HG03354 (cell line): Measurements from ENCODE around the gene ZNF579.

ENCODE experiments used
- ATAC-seq: cut with Tn5 transposase; IDR thresholded peaks from one replicate; pipeline ENCODE4 v1.9.1; 2021; ENCODE audit warnings: mild to moderate bottlenecking; ENCODE audit not compliant: unreplicated experiment, poor library complexity, severe bottlenecking

ZNF579 gene

DNA sequence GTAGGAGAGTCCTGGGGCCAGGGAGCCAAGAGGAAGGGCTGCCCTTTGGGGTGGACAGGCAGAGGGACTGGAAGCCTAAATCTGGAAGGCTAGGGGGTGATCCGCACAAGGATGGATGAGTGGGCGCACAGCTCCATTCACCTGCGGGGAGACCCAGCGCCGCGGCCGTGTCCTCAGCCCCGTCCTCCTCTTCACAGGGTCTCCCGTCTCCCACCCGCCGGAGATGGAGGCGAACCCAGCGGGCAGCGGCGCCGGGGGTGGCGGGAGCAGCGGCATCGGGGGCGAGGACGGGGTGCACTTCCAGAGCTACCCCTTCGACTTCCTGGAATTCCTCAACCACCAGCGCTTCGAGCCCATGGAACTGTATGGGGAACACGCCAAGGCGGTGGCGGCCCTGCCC is 32.7 kb upstream of the ZNF579 start:
- ATAC-seq: no peak

DNA sequence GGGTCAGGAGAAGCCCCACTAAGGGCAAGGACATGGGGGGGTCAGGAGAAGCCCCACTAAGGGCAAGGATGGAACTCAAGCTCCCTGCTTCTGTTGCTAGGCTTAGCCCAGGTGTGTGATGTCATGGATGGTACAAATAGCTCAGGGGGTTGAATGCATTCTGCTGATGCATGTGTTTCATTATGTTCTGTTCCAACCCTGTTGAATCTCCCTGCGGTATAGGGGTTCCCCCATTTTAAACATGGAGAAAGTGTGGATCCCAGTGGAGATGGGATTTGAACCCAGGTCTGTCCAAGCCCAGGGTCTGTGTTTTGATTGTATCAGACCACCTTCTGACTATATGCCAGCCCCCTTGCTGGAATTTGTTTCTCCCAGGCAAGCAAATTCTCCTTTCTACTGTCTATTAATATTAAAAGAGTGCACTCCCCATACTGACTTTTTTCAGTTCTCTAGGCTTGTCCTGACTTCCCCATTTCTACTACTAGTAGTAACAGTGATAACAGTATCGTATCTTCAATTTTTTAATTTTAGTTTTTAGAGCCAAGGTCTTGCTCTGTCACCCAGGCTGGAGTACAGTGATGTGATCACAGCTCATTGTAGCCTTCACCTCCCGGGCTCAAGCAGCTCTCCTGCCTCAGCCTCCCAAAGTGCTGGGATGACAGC is 31.5 kb upstream of the ZNF579 start:
- no peak for ATAC-seq

DNA sequence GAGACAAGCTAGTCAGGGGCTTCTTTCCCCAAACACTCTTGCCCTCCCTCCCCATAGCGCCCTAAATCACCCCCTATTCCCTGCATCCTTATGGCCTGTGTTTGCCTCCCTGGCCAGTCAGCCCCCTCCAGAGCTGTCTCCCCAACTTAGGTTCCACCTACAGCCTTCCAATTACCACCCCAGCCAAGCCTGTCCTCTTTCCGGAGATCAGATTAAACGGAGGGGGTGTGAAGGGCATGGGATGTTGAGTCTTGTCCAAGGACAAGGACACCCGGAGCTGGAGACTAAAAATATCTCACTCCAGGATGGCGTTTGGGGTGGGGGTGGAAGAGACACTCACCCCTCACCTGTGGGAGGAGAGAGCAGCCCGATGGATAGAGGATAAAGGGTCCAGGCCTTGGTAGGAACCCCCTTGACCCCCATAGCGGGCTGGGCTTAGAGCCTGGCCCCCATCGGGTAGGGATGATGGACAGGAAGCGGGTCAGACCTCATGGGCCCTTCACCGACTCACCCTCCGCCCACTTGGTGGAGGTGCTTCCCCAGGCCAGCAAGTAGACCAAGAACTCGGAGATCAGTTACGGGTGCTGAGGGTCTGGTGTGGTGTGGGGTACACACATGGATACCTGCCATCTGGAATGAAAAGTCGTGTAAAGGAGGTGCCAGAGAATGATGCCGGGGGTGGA is 30.8 kb upstream of the ZNF579 start:
- ATAC-seq: no peak

DNA sequence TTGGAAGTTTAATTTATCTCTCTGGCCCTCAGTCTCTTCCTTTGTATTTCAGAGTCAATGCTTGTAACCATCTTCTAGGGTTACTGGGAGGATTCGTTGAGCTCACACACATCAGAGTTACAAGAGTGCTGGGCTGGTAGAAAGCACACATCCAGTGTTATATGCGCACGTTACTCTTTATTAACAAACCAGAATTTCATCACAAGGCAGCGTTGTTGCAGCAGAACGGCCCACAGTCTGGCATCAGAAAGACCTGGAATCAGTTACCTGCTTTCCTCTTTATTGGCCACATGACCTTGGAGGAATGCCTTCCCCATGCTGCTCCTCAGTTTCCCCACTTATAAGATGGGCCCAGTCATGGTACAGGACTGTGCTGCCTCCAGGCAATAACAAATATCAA is 28.7 kb upstream of the ZNF579 start:
- ATAC-seq: no peak

DNA sequence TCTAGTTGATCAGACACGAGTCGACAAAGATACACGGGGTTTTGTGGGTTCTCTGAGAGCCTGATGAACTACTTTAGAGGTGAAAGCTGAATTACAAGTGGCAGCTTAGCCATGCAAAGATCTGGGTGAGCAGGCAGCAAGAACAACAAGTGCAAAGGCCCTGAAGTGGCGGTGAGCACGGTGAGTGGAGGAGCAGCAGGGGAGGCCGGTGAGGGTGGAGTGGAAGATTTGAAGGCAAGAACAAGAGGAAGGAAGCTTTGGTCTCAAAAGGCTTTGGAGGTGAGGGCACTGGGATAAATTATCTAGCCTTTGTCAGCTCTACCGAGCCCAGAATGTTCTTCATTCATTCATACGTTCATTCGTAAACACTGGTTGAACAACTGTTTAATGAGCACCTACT is 26.2 kb upstream of the ZNF579 start:
- no peak for ATAC-seq

DNA sequence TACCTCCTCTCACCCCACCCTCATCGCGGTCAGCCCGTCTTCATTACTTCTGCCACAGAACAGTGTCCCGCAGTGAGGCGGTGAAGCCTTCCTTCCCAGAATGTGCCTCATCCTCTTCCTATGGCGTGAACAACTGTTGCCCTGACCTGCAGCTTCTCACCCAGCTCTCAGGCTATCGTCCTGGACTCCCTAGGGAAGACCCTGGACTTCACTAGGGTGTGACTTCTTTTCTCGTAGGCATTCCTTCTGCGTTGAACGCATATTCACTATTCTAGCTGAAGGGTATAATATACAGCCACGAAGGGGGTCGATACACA is 25.8 kb upstream of the ZNF579 start:
- ATAC-seq: no peak

DNA sequence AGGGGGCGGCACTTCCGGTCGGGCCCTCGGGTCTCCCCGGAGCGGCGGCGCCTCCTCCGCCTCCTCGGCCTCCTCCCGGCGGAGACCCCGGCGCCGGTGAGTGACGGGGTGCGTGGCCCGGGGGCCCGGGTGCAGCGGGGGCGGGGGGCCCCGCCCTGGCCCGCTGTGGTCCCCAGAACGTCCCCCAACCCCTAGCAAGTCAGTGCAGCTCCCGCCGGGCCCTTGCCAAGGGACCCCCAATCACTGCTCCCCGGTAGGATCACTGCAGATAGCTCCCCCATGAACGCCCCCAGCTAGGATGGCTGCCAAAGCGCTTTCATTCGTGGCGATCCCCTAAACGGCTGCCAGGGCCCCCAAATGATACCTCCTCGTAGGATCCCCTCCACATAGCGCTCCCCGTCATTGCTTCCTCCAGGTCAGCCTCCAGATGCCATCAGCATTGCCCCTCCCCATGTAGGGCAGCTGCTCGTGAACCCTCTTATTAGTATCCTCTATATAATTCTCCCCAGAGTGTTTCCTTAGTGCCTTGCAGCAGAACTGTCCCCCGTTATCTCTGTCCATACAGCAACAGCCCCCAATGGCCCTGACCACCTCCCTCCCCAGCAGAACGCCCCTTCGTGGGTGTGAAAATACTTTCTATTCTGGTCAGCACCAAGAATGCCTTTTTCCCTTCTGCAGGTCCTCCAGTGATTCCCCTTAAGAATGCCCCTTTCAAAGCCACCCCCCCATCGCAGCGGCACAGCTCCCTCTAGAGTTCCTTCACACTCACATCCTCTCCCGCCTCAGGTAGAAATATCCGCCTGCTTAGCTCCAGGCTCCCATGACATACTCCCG is 25.2 kb upstream of the ZNF579 start, which contains the start of gene ZNF865:
Gene ZNF865, plus strand, starts transcription at position 11 of the 834 bp plus-strand sequence. CDS start 7,972 bp downstream, outside the sequence.
- ATAC-seq: peak; percentile 32

DNA sequence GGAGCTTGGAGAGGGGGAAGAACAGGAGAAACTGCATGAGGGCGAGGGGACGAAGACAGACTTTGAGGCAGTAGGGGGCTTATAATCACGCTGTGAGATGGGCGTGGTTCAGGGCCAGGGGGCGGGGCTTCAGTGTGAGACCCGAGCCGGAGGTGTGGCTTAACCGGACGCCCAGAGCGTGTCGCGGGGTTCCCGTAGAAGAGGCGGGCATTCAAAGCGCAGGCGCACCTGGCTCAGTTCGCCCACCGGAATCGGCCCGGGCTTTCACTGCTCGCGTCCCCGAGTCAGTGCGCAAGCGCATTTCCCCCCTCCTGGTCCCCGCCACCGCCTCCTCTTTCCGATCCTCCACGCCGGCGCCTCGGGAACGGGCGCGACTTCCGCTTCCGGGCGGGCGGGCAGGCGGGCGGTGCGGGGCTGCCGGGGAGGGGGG is 24.6 kb upstream of the ZNF579 start:
- peak; percentile 74 for ATAC-seq

DNA sequence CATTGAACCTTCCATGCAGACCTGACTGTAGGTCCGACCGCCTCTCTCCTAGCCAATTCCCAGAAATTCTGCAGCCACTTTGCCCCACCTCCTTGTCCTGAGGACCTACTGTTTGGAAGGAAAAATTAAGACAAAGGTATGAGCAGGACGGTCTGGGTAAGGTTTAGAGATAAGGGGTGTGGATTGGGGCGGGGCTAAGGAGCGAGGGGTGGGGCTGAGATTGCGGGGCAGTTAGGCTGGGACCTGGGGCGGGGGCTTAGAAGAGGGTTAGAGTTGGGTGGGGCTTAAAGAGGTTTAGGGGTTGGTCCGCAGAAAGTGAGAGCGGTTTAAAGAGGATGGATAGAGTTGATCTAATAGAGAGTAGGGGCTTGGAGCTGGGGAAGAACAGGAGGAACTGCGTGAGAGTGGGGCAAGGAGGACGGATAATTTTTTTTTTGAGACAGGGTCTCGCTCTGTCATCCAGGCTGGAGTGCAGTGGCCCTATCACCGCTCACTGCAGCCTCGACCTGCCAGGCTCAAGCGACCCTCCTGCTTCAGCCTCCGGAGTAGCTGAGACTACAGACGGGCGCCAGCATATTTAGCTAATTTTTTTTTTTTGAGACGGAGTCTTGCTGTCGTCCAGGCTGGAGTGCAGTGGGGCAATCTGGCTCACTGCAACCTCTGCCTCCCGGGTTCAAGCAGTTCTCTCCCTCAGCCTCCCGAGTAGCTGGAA is 23.1 kb upstream of the ZNF579 start:
- ATAC-seq: no peak

DNA sequence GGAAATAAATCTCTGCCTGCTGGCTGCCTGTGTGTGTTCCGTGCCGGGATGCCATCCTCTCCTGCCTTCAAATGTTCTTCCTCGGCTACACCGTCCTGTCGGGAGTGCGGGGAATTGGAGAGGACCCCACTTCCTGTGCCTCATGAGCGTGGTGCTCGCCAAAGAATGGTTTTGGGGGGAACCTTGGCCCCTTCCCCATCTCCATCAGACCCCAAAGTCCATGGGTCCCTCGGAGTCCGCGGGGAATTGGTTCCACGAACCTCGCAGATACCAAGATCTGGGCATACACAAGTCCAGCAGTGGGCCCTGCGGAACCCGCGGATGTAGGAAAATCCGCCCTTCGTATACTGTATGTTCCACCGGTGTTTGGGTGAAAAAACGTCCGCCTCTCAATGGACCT is 22.5 kb upstream of the ZNF579 start:
- no peak for ATAC-seq

DNA sequence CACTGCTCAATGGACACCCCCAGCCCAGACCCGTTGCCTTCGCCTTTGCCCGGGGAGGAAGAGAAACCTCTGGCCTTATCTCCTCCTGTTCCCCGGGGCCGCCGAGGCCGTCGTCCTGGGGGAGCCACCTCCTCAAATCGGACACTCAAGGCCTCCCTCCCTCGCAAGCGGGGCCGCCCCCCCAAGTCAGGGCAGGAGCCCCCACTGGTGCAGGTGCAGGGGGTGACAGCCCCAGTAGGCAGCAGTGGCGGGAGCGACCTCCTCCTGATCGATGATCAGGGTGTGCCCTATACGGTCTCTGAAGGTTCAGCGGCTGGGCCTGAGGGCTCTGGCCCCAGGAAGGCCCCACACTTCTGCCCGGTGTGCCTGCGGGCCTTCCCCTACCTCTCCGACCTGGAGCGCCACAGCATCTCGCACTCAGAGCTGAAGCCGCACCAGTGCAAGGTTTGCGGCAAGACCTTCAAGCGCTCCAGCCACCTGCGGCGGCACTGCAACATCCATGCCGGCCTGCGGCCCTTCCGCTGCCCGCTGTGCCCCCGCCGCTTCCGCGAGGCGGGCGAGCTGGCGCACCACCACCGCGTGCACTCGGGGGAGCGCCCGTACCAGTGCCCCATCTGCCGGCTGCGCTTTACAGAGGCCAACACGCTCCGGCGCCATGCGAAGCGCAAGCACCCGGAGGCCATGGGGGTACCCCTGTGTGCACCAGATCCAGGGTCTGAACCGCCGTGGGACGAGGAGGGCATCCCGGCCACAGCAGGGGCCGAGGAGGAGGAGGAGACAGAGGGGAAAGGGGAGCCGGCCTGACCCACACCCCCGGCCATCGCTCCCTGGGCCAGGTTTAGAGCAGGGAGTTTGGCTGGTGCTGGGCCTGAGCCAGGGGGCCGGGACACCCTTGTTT is 21.7 kb upstream of the ZNF579 start:
- ATAC-seq: no peak

DNA sequence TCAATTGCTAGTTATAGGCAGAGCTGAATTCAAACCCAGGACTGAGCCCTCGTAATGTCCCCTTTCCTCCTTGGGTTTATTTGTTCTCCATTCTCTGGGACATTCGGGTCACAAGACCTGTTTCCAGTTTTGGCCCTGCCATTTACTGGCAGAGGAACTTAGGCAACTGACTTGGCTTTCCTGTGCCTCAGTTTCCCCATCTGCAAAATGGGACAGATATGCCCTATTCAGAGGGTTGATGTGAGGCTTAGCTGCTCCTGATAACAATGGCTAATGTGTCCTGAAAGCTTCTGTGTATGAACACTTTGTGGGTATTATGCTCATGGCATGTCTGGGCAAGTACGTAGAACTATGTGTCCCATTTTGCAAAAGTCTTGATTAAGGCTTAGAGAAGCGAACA is 20.4 kb upstream of the ZNF579 start:
- no peak for ATAC-seq

DNA sequence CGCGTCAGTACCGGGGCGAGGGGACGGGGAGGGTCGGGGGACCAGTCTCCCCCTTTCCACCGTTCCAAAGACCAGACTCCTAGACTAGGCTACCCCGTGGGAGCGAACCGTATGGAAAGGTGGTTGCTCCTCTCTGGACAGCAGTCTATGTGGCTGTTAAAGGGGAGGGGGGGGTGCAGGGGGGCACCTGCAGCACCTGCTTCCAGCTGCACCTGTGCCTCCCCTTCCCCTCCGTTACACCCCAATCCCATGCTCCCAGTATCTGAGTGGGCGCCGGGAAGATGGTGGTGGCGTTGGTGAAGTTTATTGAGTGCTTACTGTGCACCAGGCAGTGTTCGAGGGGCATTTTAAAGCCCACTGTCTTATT is 20.0 kb upstream of the ZNF579 start:
- no peak for ATAC-seq

DNA sequence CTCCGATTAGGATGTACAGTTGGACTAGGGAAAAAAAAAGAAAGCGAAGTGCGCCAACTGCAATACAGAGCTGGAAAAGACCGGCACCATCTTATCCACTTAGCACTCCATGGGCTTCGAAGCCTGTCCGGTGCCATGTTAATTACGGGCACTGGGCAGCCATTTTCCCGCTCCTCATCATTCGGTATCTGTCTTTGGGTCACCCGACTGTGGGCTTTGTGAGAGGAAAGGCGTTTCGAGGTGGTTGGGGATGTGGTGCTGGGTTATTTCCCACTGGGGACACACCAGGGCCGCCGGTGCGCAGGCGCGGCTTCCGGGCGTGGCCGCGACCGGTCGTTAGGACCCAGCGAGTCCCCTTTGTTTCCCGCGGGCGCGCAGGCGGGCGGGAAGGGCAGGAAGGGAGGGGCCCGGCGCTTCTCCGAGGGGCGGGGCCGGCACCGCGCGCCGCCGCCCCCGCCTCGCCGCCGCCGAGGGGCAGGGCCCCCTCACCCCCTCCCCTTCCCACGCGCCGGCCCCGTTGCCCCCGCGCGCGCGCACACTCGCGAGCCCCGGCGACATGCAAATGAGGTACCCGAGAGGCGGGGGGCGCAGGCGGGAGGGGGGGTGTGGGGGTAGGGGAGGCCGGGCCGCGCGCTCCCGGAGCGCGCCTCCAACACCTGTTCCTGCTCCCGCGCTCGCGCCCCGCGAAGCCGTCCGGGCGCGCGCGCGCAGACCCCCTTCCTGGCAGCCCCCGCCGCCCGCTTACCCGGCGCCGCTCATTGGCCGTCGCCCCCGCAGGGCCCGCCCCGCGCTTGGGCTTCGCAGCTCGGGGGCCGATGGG is 19.4 kb upstream of the ZNF579 start, which contains the start of gene ZNF524:
Gene ZNF524, plus strand, starts transcription at position 447 of the 820 bp plus-strand sequence. CDS start 1,825 bp downstream, outside the sequence.
- ATAC-seq: peak; percentile 52

DNA sequence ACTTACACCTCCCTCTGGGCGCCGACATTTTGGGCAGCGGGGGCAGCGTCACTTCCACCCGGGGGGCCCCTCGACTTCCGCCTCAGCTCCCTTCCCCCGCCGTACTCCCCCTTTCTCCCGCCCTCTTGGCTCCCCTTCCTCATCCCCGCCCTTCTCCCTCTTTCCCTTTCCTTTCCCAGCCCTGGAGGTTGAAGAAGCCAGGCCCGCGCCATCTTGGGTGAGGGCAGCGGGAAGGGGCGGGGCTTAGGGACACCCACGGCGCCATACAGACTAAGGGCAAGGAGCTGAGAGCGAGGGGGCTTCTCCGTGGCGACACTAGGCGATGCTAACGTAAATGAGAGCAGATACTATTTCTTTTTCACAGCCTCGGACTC is 18.8 kb upstream of the ZNF579 start, which contains the start of gene FIZ1:
Gene FIZ1, minus strand, starts transcription at position 50 of the 374 bp plus-strand sequence. CDS start 1,652 bp downstream, outside the sequence.
- ATAC-seq: peak; percentile 65

DNA sequence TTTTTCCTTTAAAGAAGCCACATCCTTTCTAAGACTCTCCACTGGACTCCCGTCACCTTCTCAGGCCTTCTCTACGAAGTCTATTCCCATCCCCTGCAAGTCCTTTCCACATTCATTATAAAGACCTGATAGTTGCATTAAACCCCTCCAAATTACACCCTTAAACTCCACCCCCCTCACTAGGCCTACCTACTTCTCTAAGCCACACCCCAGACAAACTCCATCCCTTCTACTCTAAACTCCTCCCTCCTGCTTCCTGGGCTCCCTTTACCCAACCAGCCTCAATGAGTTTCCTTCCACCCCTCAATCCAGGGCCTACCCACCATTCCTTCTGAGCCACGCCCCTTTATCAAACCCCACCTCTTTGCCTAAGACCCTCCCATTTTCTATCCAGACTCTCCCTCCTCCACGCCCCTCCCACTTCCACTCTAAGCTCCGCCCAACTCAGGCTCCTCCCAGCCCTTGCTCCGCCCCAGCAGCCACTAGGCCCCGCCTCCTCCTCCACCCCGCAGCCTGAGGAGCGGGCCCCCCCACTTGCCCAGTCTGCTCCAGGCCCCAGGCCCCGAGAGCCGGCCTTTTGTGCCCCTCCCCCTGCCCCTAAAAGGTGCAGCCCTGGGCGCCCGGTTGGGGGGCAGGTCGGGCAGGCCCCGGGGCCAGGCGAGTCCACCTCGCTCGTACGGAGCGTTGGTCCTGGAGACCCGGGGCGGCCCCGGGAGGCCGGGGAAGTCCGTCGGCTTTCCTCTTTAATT is 18.2 kb upstream of the ZNF579 start:
- ATAC-seq: peak; percentile 58

DNA sequence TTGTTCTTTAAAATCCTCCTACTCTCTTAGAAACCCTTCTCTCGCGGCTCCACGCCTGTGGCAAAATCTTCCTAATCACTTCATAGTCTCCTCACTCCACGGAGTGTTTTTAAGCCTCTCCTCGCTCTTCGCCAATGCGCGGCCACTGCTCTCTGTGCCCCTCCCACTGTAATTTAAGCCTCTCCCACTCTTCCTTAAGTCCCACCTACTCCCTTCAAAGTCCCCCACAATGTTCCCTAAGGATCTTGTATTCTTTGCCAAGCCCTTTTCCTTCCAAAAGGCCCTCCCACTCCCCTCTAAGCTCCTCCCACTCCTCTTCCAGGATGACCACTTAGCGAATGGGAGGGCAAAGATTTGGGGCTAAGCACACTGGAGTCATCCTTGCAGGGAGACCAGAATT is 17.4 kb upstream of the ZNF579 start:
- no peak for ATAC-seq

DNA sequence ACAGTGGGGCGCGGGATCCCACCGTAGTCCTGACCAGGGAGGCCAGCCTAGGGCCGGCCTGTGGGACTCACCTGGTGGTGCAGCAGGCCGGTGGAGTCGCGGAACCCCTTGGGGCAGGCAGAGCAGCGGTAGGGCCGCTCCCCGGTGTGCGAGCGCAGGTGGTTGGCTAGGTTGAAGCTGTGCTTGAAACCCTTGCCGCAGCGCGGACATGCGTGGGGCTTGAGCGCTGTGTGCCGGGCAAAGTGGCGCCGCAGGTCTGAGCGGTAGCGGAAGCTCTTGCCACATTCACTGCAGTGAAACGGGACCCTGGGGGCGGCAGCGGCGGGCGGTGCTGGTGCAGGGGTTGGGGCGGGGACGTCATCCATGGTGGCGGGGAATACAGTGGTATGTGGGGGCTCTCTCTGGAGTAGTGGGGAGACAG is 16.9 kb upstream of the ZNF579 start:
- no peak for ATAC-seq
